22Rv1 (cell line): ENCODE data around the gene KCNK4.

Experiments
- ZFX ChIP-seq: fragments of 450-650 bp; IDR thresholded peaks from 2 replicates; pipeline ENCODE4 v1.6.1; 2017; ENCODE audit warnings: antibody characterized with exemption, borderline replicate concordance
- TF ChIP-seq, protein P1 (sequence below): fragments of 450-650 bp; IDR thresholded peaks from 2 replicates; pipeline ENCODE4 v1.5.1; 2017; ENCODE audit warnings: mild to moderate bottlenecking

GRCh38 chr11:64322925-64323260, 31.8 kb downstream of the KCNK4 start:
- TF ChIP-seq, protein P1, sequence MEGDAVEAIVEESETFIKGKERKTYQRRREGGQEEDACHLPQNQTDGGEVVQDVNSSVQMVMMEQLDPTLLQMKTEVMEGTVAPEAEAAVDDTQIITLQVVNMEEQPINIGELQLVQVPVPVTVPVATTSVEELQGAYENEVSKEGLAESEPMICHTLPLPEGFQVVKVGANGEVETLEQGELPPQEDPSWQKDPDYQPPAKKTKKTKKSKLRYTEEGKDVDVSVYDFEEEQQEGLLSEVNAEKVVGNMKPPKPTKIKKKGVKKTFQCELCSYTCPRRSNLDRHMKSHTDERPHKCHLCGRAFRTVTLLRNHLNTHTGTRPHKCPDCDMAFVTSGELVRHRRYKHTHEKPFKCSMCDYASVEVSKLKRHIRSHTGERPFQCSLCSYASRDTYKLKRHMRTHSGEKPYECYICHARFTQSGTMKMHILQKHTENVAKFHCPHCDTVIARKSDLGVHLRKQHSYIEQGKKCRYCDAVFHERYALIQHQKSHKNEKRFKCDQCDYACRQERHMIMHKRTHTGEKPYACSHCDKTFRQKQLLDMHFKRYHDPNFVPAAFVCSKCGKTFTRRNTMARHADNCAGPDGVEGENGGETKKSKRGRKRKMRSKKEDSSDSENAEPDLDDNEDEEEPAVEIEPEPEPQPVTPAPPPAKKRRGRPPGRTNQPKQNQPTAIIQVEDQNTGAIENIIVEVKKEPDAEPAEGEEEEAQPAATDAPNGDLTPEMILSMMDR = no peak
- TF ChIP-seq ZFX = no peak
